HCT116 (cell line): Measurements from ENCODE around the gene SLC26A9. TPM values are rescaled to one million over a fixed set of nuclear protein-coding genes. Genes with fewer than 3 reads are reported as not detected.

Experiments used
- ATAC-seq: fragments of 200-7000 bp; cut with Tn5 transposase; 2 replicates; pipeline ENCODE4 v1.9.1; 2020; ENCODE audit warnings: mild to moderate bottlenecking, moderate library complexity
- BruUV-seq: library from RNA; stranded (reverse); fragments of 400-500 nt; replicated peaks from 2 replicates; lab custom pipeline; 2021; lab: Mats Ljungman, UMichigan
- CTCF ChIA-PET: fragments of 300-600 bp; sonication (Branson Sonifier 250); formaldehyde crosslinking; loops from one replicate; lab custom pipeline; 2021; ENCODE audit warnings: antibody characterized with exemption; lab: Charles Lee
- POLR2A ChIA-PET: fragments of 300-600, 350-600 bp; sonication (Branson Sonifier 250); formaldehyde crosslinking; loops from one replicate; lab custom pipeline; 2021; ENCODE audit warnings: antibody characterized with exemption; lab: Charles Lee
- RAD21 ChIA-PET, 2 experiments: fragments of 300-600 bp; sonication (Branson Sonifier 250); formaldehyde crosslinking; loops; one replicate each; lab custom pipeline; 2023; ENCODE audit warnings: low total read pairs in 2 of 2; ENCODE audit not compliant: uncharacterized antibody in 2 of 2, unreplicated experiment in 2 of 2, low non-redundant PET in 1 of 2; lab: Charles Lee
- DNase-seq: peaks from one replicate; pipeline ENCODE4 v3.0.0-alpha.2; 2010; ENCODE audit warnings: low read depth, low spot score
- H2AFZ ChIP-seq: fragments of 200-600 bp; shearing (Covaris generic), sonication (generic); 2 replicates; pipeline ENCODE4 v1.6.1; 2017; ENCODE audit warnings: low read depth, mixed run types, mixed read lengths, antibody characterized with exemption, low read length; ENCODE audit not compliant: poor library complexity, severe bottlenecking
- H3K27ac ChIP-seq: 2 replicates; pipeline ENCODE4 v1.5.1; 2012; ENCODE audit warnings: low read depth, low read length
- H3K27me3 ChIP-seq: fragments of 200-600 bp; sonication (generic); 2 replicates; pipeline ENCODE4 v1.6.1; 2016; ENCODE audit warnings: mixed run types, low read length, mixed read lengths; ENCODE audit not compliant: insufficient read depth
- H3K36me3 ChIP-seq, 2 experiments: fragments of 200-500 bp in 1 of 2; fragments of 200-600 bp in 1 of 2; sonication (Bioruptor generic) in 1 of 2; sonication (generic) in 1 of 2; 2 replicates each; pipeline versions ENCODE4 v1.5.1 to v1.6.1; 2014 to 2016; ENCODE audit warnings: low read length in 2 of 2, inconsistent platforms in 1 of 2, mixed read lengths in 1 of 2, mixed run types in 1 of 2; ENCODE audit not compliant: insufficient read depth in 2 of 2, control insufficient read depth in 1 of 2
- H3K4me1 ChIP-seq, 2 experiments: fragments of 200-600 bp in 1 of 2; sonication (generic) in 1 of 2; 2 replicates each; pipeline versions ENCODE4 v1.5.1 to v1.6.1; 2012 to 2017; ENCODE audit warnings: low read length in 2 of 2, inconsistent platforms in 1 of 2, mild to moderate bottlenecking in 1 of 2, mixed read lengths in 1 of 2, mixed run types in 1 of 2, moderate library complexity in 1 of 2; ENCODE audit not compliant: insufficient read depth in 2 of 2, control insufficient read depth in 1 of 2
- H3K4me2 ChIP-seq: fragments of 200-600 bp; sonication (generic); 2 replicates; pipeline ENCODE4 v1.6.1; 2017; ENCODE audit warnings: mixed run types, low read length, mixed read lengths
- H3K4me3 ChIP-seq, 2 experiments: fragments of 200-600 bp in 1 of 2; sonication (generic) in 1 of 2; replicated peaks in 1 of 2; 2 replicates each; pipeline ENCODE4 v1.5.1; 2011 to 2016; ENCODE audit warnings: low read length in 2 of 2, control low read depth in 1 of 2, low read depth in 1 of 2, mild to moderate bottlenecking in 1 of 2, mixed read lengths in 1 of 2, mixed run types in 1 of 2
- H3K79me2 ChIP-seq: fragments of 200-600 bp; sonication (generic); 2 replicates; pipeline ENCODE4 v1.6.1; 2017; ENCODE audit warnings: mild to moderate bottlenecking, mixed run types, low read length, moderate library complexity, mixed read lengths; ENCODE audit not compliant: insufficient read depth
- H3K9ac ChIP-seq: fragments of 200-600 bp; sonication (generic); 2 replicates; pipeline ENCODE4 v1.6.1; 2016; ENCODE audit warnings: low read length, mixed read lengths
- H3K9me2 ChIP-seq: fragments of 200-600 bp; sonication (generic), shearing (Covaris generic); 2 replicates; pipeline ENCODE4 v1.6.1; 2017; ENCODE audit warnings: mixed run types, mild to moderate bottlenecking, moderate library complexity; ENCODE audit not compliant: insufficient read depth
- H3K9me3 ChIP-seq, 2 experiments: fragments of 200-500 bp in 1 of 2; fragments of 200-600 bp in 1 of 2; sonication (Bioruptor generic) in 1 of 2; sonication (generic) in 1 of 2; 2 replicates each; pipeline ENCODE4 v1.6.1; 2014 to 2017; ENCODE audit warnings: low read length in 2 of 2, mixed read lengths in 2 of 2, inconsistent platforms in 1 of 2, low read depth in 1 of 2, mild to moderate bottlenecking in 1 of 2, mixed run types in 1 of 2, moderate library complexity in 1 of 2; ENCODE audit not compliant: control insufficient read depth in 1 of 2, insufficient read depth in 1 of 2
- H4K20me1 ChIP-seq: fragments of 200-600 bp; sonication (generic), shearing (Covaris generic); 2 replicates; pipeline ENCODE4 v1.6.1; 2017; ENCODE audit warnings: mixed run types, mild to moderate bottlenecking, moderate library complexity; ENCODE audit not compliant: insufficient read depth
- ATF3 ChIP-seq: IDR thresholded peaks from 2 replicates; pipeline ENCODE4 v1.6.1; 2012
- CBX3 ChIP-seq: IDR thresholded peaks from 2 replicates; pipeline ENCODE4 v1.6.1; 2012; ENCODE audit warnings: low read depth
- EGR1 ChIP-seq: IDR thresholded peaks from 2 replicates; pipeline ENCODE4 v1.6.1; 2012; ENCODE audit warnings: low read depth
- ELF1 ChIP-seq: IDR thresholded peaks from 2 replicates; pipeline ENCODE4 v1.6.1; 2012; ENCODE audit warnings: low read depth, borderline replicate concordance
- EZH2 ChIP-seq: fragments of 200-600 bp; sonication (generic); IDR thresholded peaks from 2 replicates; pipeline ENCODE4 v1.6.1; 2017; ENCODE audit warnings: antibody characterized with exemption, mixed run types
- EZH2phosphoT487 ChIP-seq: fragments of 200-600 bp; IDR thresholded peaks from 2 replicates; pipeline ENCODE4 v1.6.1; 2018; ENCODE audit warnings: antibody characterized with exemption, borderline replicate concordance
- FOSL1 ChIP-seq: IDR thresholded peaks from 2 replicates; pipeline ENCODE4 v1.6.1; 2012; ENCODE audit warnings: low read depth
- JUND ChIP-seq: IDR thresholded peaks from 2 replicates; pipeline ENCODE4 v1.6.1; 2012
- MAX ChIP-seq: IDR thresholded peaks from 2 replicates; pipeline ENCODE4 v1.6.1; 2012
- POLR2AphosphoS5 ChIP-seq: IDR thresholded peaks from 2 replicates; pipeline ENCODE4 v1.6.1; 2011; ENCODE audit warnings: mild to moderate bottlenecking, low read depth, low read length, moderate library complexity
- RAD21 ChIP-seq: IDR thresholded peaks from 2 replicates; pipeline ENCODE4 v1.6.1; 2012; ENCODE audit warnings: low read depth, mild to moderate bottlenecking
- REST ChIP-seq: IDR thresholded peaks from 2 replicates; pipeline ENCODE4 v1.6.1; 2012; ENCODE audit warnings: low read depth
- SIN3A ChIP-seq: IDR thresholded peaks from 2 replicates; pipeline ENCODE4 v1.6.1; 2012; ENCODE audit warnings: low read depth
- SRF ChIP-seq: IDR thresholded peaks from 2 replicates; pipeline ENCODE4 v1.6.1; 2012; ENCODE audit warnings: low read depth
- TCF7L2 ChIP-seq: IDR thresholded peaks from 2 replicates; pipeline ENCODE4 v1.7.0; 2011; ENCODE audit warnings: borderline replicate concordance, inconsistent platforms; ENCODE audit not compliant: insufficient read depth, insufficient read length; ENCODE audit errors: extremely low read depth
- YY1 ChIP-seq: IDR thresholded peaks from 2 replicates; pipeline ENCODE4 v1.6.1; 2011; ENCODE audit warnings: low read length, low read depth, moderate library complexity, mild to moderate bottlenecking; ENCODE audit not compliant: insufficient replicate concordance; ENCODE audit errors: extremely low read depth
- ZFX ChIP-seq: fragments of 450-650 bp; IDR thresholded peaks from 2 replicates; pipeline ENCODE4 v1.6.1; 2017
- ZNF274 ChIP-seq: fragments of 200-500 bp; sonication (Bioruptor generic); IDR thresholded peaks from 2 replicates; pipeline ENCODE4 v1.6.1; 2014; ENCODE audit warnings: mild to moderate bottlenecking, low read depth, low read length, inconsistent platforms
- intact Hi-C: fragments of 100-400 bp; cut with micrococcal nuclease; formaldehyde crosslinking; loops from 2 replicates; pipeline ENCODE4 v1.10.0; 2022
- total RNA-seq: library from RNA; stranded (reverse); gene quantifications from one replicate; pipeline ENCODE4 v1.2.1, GENCODE V29; 2021; ENCODE audit not compliant: unreplicated experiment

The SLC26A9 gene
- total RNA-seq, 1 experiment from 2014 or later = not detected

- TF ChIP-seq REST = no peak
Observed at GRCh38 chr1:205948886-205949285, 5.6 kb upstream of the SLC26A9 start (continued).

- intact Hi-C loops = no loop called here
- Histone ChIP-seq H3K27me3 (peaks cover 38% of the 10 kb centered on the region), H3K9me2 (no peaks in the 10 kb centered on the region), H2AFZ (no peak overlapping the region), H3K9me3 (no peaks in the 10 kb centered on the region), H3K36me3 (no peaks in the 10 kb centered on the region), H3K79me2 (no peaks in the 10 kb centered on the region), H3K4me1 (peaks cover 0 to 8% of the 10 kb centered on the region in 2 experiments; a peak in 2 of 4 replicates), H4K20me1 (no peaks in the 10 kb centered on the region), H3K4me3 (no peak overlapping the region), H3K4me2 (no peak overlapping the region), H3K9ac (no peak overlapping the region), H3K27ac (no peak overlapping the region)
- no TSS peak for BruUV-seq
- CTCF ChIA-PET = interaction anchor here (1.1 to 1.2 kb wide), 2 partner anchors 9 to 31 kb away, joined by 3 read pairs; no protein-coding TSS in a partner anchor
- RAD21 ChIA-PET = no interaction called here
- no peak for TF ChIP-seq JUND
- TF ChIP-seq CBX3 = no peak
- TF ChIP-seq TCF7L2 = no peak
- TF ChIP-seq SRF = no peak
- no peak for TF ChIP-seq ATF3
- TF ChIP-seq ELF1 = no peak
- TF ChIP-seq SIN3A = no peak
- no peak for TF ChIP-seq ZFX
- TF ChIP-seq REST = no peak
- TF ChIP-seq MAX = no peak
- no peak for TF ChIP-seq ZNF274
- no peak for TF ChIP-seq RAD21
- TF ChIP-seq FOSL1 = no peak
- TF ChIP-seq EZH2phosphoT487 = no peak
- no peak for TF ChIP-seq EZH2
- no peak for TF ChIP-seq POLR2AphosphoS5
- no peak for TF ChIP-seq EGR1
- TF ChIP-seq YY1 = no peak
- ATAC-seq (no peak), DNase-seq (no peak)
- POLR2A ChIA-PET = no interaction called here
Observed at GRCh38 chr1:205948039-205948438, 4.8 kb upstream of the SLC26A9 start.
